Measurements from ENCODE around the gene EXOG. TPM values are rescaled to one million over a fixed set of nuclear protein-coding genes. Genes with fewer than 3 reads are reported as not detected.

The EXOG gene
- total RNA-seq, 1 experiment from 2014 or later: 12.5 TPM

GRCh38 chr3:38450853-38451252 lies 45.3 kb upstream of the EXOG start:
- TF ChIP-seq, protein P1, sequence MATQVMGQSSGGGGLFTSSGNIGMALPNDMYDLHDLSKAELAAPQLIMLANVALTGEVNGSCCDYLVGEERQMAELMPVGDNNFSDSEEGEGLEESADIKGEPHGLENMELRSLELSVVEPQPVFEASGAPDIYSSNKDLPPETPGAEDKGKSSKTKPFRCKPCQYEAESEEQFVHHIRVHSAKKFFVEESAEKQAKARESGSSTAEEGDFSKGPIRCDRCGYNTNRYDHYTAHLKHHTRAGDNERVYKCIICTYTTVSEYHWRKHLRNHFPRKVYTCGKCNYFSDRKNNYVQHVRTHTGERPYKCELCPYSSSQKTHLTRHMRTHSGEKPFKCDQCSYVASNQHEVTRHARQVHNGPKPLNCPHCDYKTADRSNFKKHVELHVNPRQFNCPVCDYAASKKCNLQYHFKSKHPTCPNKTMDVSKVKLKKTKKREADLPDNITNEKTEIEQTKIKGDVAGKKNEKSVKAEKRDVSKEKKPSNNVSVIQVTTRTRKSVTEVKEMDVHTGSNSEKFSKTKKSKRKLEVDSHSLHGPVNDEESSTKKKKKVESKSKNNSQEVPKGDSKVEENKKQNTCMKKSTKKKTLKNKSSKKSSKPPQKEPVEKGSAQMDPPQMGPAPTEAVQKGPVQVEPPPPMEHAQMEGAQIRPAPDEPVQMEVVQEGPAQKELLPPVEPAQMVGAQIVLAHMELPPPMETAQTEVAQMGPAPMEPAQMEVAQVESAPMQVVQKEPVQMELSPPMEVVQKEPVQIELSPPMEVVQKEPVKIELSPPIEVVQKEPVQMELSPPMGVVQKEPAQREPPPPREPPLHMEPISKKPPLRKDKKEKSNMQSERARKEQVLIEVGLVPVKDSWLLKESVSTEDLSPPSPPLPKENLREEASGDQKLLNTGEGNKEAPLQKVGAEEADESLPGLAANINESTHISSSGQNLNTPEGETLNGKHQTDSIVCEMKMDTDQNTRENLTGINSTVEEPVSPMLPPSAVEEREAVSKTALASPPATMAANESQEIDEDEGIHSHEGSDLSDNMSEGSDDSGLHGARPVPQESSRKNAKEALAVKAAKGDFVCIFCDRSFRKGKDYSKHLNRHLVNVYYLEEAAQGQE (IDR thresholded peaks at IDR 0.05; ENCODE audit: insufficient read depth in 1 of 2, low read depth in 2 of 2, low read length in 1 of 2): no peak
- no peak for TF ChIP-seq CTCF (IDR thresholded peaks at IDR 0.05)
- TF ChIP-seq POLR2AphosphoS5 (IDR thresholded peaks at IDR 0.05; ENCODE audit: low read depth, low read length): no peak
- TF ChIP-seq TCF7L2 (IDR thresholded peaks at IDR 0.05; ENCODE audit: low read depth, low read length): no peak
- TF ChIP-seq SIN3A (IDR thresholded peaks at IDR 0.05; ENCODE audit: borderline replicate concordance, insufficient read depth, low read depth, low read length): no peak
- no peak for ATAC-seq
- Histone ChIP-seq H3K4me3 (ENCODE audit: low read depth in 2 of 2, low read length in 2 of 2) (no peak overlapping the region), H3K36me3 (ENCODE audit: control insufficient read depth, insufficient read depth, low read length) (no peaks in the 10 kb centered on the region), H3K27me3 (ENCODE audit: control insufficient read depth, insufficient read depth, low read length) (no peaks in the 10 kb centered on the region), H3K4me1 (ENCODE audit: control insufficient read depth, insufficient read depth, low read length) (no peaks in the 10 kb centered on the region), H3K9me3 (ENCODE audit: control insufficient read depth, insufficient read depth, low read depth, low read length) (no peaks in the 10 kb centered on the region), H3K27ac (ENCODE audit: low read length) (no peak overlapping the region)
- CTCF ChIA-PET: no interaction called here
- intact Hi-C loops (cut with micrococcal nuclease; ENCODE audit: unreplicated experiment) (no loop called here), in situ Hi-C loops (cut with HindIII; ENCODE audit: low pct_unique_long_range_greater_than_20kb, low sequenced_read_pairs) (no loop called here)
- POLR2A ChIA-PET: no interaction called here
- DNase-seq (ENCODE audit: low read depth, low spot score): no peak
- BruUV-seq (replicated peaks): no TSS peak

DNA sequence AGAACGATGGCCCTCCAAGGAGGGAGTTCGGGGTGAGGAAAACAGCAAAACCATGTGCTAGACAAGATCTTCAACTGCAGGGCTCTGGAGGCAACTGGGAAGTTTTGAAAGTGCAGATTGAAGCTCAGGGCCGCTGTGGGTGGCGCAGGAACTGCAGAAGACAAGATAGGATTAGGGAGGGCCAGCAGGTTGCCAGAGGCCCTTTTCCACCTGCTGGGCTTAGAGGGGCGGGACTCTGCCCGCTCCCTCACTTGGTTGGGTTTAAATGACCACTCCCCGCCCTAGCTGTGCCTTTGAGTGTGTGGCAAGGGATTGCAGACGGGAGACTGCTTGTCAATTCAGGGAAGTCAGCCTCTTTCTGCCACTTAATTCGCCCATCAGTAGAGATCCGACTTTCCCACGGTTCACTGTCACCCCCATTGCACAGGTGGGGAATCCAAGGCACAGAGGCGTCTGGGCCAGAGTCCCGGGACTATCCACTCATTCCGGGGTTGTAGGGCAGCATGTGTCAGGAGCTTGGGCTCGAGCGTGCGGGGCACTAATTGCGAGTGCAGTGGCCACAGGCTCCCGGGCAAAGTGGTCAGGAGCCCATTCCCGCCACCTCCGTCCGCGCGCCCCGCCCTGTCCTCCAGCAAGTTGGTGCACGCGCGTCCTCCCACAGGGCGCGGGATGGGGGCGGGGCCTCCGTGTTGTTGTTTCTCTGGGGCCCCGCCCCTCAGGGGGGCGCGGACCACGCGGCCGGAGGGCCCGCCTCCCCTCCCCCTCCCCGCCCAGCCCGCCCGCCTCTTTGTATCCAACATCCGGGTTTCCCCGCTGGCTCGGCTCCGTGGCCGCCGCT lies 42.8 kb upstream of the EXOG start, which contains the start of gene ACVR2B:
Gene ACVR2B, plus strand, starts transcription at position 816 of the 838 bp plus-strand sequence. CDS start 433 bp downstream, outside the sequence.
- Histone ChIP-seq H3K9me3 (ENCODE audit: control insufficient read depth, insufficient read depth, low read depth, low read length) (no peaks in the 10 kb centered on the region), H3K4me3 (ENCODE audit: low read depth in 2 of 2, low read length in 2 of 2) (peak within 1 kb of the TSS; percentile 56 to 66)
- no TSS peak for BruUV-seq (replicated peaks)

More for the DNA sequence above, 42.8 kb upstream of the EXOG start, which contains the start of gene ACVR2B:
- ATAC-seq (peak; percentile 77), DNase-seq (ENCODE audit: low read depth, low spot score) (no peak)
- ChIA-PET POLR2A (no interaction called here), CTCF (no interaction called here)
- no peaks in the 10 kb centered on the region for H3K27me3 ChIP-seq (ENCODE audit: control insufficient read depth, insufficient read depth, low read length)
- 0 out of 2 replicates have a peak within 1 kb of the TSS, but pooled peaks have one; percentile 23 for H3K27ac ChIP-seq (ENCODE audit: low read length)
- in situ Hi-C loops (cut with HindIII; ENCODE audit: low pct_unique_long_range_greater_than_20kb, low sequenced_read_pairs): no loop called here
- H3K36me3 ChIP-seq (ENCODE audit: control insufficient read depth, insufficient read depth, low read length): no peaks in the 10 kb centered on the region
- no peaks in the 10 kb centered on the region for H3K4me1 ChIP-seq (ENCODE audit: control insufficient read depth, insufficient read depth, low read length)
- TF ChIP-seq SIN3A (IDR thresholded peaks at IDR 0.05; ENCODE audit: borderline replicate concordance, insufficient read depth, low read depth, low read length) (no peak), POLR2AphosphoS5 (IDR thresholded peaks at IDR 0.05; ENCODE audit: low read depth, low read length) (no peak), TCF7L2 (IDR thresholded peaks at IDR 0.05; ENCODE audit: low read depth, low read length) (no peak), CTCF (IDR thresholded peaks at IDR 0.05) (no peak)
- TF ChIP-seq, protein P1 (IDR thresholded peaks at IDR 0.05; ENCODE audit: insufficient read depth in 1 of 2, low read depth in 2 of 2, low read length in 1 of 2): no peak
- intact Hi-C loops (cut with micrococcal nuclease; ENCODE audit: unreplicated experiment): no loop called here
